CD4-positive, alpha-beta T cell (primary cell): Measurements from ENCODE around the gene NRL. TPM values are rescaled to one million over a fixed set of nuclear protein-coding genes. Genes with fewer than 3 reads are reported as not detected.

Source experiments
- ATAC-seq: fragments of 200-7000 bp; cut with Tn5 transposase; one replicate; pipeline ENCODE4 v1.10.0; 2022; ENCODE audit warnings: mild to moderate bottlenecking; ENCODE audit not compliant: poor library complexity
- CTCF ChIA-PET: fragments of 350-600 bp; sonication (Branson Sonifier 250); formaldehyde crosslinking; loops from one replicate; lab custom pipeline; 2021; ENCODE audit warnings: antibody characterized with exemption, inconsistent platforms; lab: Charles Lee
- POLR2A ChIA-PET: fragments of 350-600 bp; sonication (Branson Sonifier 250); formaldehyde crosslinking; loops from one replicate; lab custom pipeline; 2021; ENCODE audit warnings: antibody characterized with exemption, inconsistent platforms; lab: Charles Lee
- DNase-seq, 14 experiments: peaks; one replicate each; pipeline ENCODE4 v3.0.0-alpha.2; 2013 to 2020; ENCODE audit warnings: mixed read lengths in 2 of 14
- H3K27ac ChIP-seq, 2 donors: one replicate each; pipeline versions ENCODE4 v1.5.1 to v1.7.0; 2013; ENCODE audit warnings: low read length in 2 of 2, low read depth in 1 of 2, mild to moderate bottlenecking in 1 of 2
- H3K27me3 ChIP-seq, 2 experiments: 1 replicate in 1 of 2; 2 replicates in 1 of 2; pipeline versions ENCODE4 v1.6.1 to v1.7.0; 2013; ENCODE audit warnings: low read length in 2 of 2, control low read depth in 1 of 2, mild to moderate bottlenecking in 1 of 2, moderate library complexity in 1 of 2; ENCODE audit not compliant: insufficient read depth in 2 of 2, control insufficient read depth in 1 of 2
- H3K36me3 ChIP-seq: one replicate; pipeline ENCODE4 v1.6.1; 2013; ENCODE audit warnings: low read length, control low read depth; ENCODE audit not compliant: insufficient read depth
- H3K4me1 ChIP-seq: one replicate; pipeline ENCODE4 v1.6.1; 2013; ENCODE audit warnings: low read length, control low read depth; ENCODE audit not compliant: insufficient read depth
- H3K4me3 ChIP-seq: one replicate; pipeline ENCODE4 v1.5.1; 2013; ENCODE audit warnings: mild to moderate bottlenecking, low read length, moderate library complexity
- H3K9me3 ChIP-seq, 2 experiments: 1 replicate in 1 of 2; 2 replicates in 1 of 2; pipeline versions ENCODE4 v1.6.1 to v1.7.0; 2013; ENCODE audit warnings: low read length in 2 of 2, mild to moderate bottlenecking in 2 of 2, control low read depth in 1 of 2, moderate library complexity in 1 of 2; ENCODE audit not compliant: control insufficient read depth in 1 of 2, insufficient read depth in 1 of 2
- H3K27ac Mint-ChIP-seq: one replicate; pipeline ENCODE4 v1.8.0; 2020; ENCODE audit warnings: mixed read lengths
- H3K27me3 Mint-ChIP-seq: one replicate; pipeline ENCODE4 v1.8.0; 2021; ENCODE audit warnings: mixed read lengths
- H3K36me3 Mint-ChIP-seq: one replicate; pipeline ENCODE4 v1.8.0; 2021; ENCODE audit warnings: low read depth, mixed read lengths
- H3K4me1 Mint-ChIP-seq: one replicate; pipeline ENCODE4 v1.8.0; 2021; ENCODE audit warnings: low read depth, mixed read lengths
- H3K4me3 Mint-ChIP-seq: one replicate; pipeline ENCODE4 v1.8.0; 2020; ENCODE audit warnings: mild to moderate bottlenecking, mixed read lengths
- H3K9me3 Mint-ChIP-seq: one replicate; pipeline ENCODE4 v1.8.0; 2020; ENCODE audit warnings: mixed read lengths
- intact Hi-C, 2 experiments: fragments of 100-400 bp; cut with DNase I in 1 of 2; cut with micrococcal nuclease in 1 of 2; formaldehyde crosslinking; loops; one replicate each; pipeline versions ENCODE4 v1.15.1 to v1.9.0; 2023 to 2025; cut with DNase I, micrococcal nuclease
- total RNA-seq, 174 experiments: library from RNA in 2 of 174; stranded (reverse) in 2 of 174; gene quantifications; one replicate each; pipeline ENCODE4 v1.2.3 and lab custom pipeline; 2021 to 2026
- TF ChIP-seq, protein P1 (sequence below): fragments of 200-600 bp; IDR thresholded peaks from one replicate; pipeline ENCODE4 v1.8.0; 2022; ENCODE audit warnings: antibody characterized with exemption, mild to moderate bottlenecking

NRL gene
- total RNA-seq, 2 experiments from 2014 or later, result 1.6 to 1.9 TPM

DNA sequence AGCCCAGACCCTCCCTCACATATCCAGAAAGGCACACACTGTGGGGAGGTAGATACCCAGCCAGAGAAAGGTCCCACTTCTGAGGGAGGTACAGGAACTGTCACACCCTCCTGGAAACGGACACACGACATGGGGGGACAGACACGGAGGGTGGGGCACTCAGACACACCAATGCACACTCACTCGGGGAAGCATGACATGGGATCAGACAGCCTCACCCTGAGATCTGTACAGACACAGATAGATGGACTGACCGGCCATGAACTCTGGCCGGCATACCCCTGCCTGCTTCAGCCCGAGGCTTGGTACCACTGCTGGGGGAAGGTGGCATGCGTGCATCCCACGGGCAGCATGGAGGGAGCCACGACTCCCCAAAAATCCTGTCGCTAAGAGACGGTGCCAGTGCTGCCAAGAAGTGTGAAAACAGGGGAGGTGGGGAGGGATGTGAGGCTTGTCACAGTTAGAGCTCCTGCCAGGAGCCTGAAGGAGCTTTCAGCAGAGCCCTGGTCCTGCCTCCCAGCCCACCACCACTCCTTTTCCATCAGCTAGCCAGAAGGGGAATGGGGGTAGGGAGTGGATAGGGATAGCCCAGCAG lies 42.8 kb downstream of the NRL start:
- no peaks in the 10 kb centered on the region for H3K27me3 ChIP-seq
- no peak overlapping the region for H3K27ac ChIP-seq
- H3K27me3 Mint-ChIP-seq, result peaks cover 16% of the 10 kb centered on the region
- ATAC-seq (no peak), DNase-seq (no peak)
- no peaks in the 10 kb centered on the region for H3K4me1 Mint-ChIP-seq
- POLR2A ChIA-PET, result no interaction called here
- CTCF ChIA-PET, result no interaction called here
- no peaks in the 10 kb centered on the region for H3K36me3 Mint-ChIP-seq
- H3K4me3 ChIP-seq, result no peak overlapping the region
- intact Hi-C loops, result no loop called here
- H3K4me1 ChIP-seq, result no peaks in the 10 kb centered on the region
- H3K27ac Mint-ChIP-seq, result no peak overlapping the region
- no peaks in the 10 kb centered on the region for H3K9me3 ChIP-seq
- H3K9me3 Mint-ChIP-seq, result no peaks in the 10 kb centered on the region
- TF ChIP-seq, protein P1, sequence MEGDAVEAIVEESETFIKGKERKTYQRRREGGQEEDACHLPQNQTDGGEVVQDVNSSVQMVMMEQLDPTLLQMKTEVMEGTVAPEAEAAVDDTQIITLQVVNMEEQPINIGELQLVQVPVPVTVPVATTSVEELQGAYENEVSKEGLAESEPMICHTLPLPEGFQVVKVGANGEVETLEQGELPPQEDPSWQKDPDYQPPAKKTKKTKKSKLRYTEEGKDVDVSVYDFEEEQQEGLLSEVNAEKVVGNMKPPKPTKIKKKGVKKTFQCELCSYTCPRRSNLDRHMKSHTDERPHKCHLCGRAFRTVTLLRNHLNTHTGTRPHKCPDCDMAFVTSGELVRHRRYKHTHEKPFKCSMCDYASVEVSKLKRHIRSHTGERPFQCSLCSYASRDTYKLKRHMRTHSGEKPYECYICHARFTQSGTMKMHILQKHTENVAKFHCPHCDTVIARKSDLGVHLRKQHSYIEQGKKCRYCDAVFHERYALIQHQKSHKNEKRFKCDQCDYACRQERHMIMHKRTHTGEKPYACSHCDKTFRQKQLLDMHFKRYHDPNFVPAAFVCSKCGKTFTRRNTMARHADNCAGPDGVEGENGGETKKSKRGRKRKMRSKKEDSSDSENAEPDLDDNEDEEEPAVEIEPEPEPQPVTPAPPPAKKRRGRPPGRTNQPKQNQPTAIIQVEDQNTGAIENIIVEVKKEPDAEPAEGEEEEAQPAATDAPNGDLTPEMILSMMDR, result no peak
- no peak overlapping the region for H3K4me3 Mint-ChIP-seq
- H3K36me3 ChIP-seq, result no peaks in the 10 kb centered on the region

DNA sequence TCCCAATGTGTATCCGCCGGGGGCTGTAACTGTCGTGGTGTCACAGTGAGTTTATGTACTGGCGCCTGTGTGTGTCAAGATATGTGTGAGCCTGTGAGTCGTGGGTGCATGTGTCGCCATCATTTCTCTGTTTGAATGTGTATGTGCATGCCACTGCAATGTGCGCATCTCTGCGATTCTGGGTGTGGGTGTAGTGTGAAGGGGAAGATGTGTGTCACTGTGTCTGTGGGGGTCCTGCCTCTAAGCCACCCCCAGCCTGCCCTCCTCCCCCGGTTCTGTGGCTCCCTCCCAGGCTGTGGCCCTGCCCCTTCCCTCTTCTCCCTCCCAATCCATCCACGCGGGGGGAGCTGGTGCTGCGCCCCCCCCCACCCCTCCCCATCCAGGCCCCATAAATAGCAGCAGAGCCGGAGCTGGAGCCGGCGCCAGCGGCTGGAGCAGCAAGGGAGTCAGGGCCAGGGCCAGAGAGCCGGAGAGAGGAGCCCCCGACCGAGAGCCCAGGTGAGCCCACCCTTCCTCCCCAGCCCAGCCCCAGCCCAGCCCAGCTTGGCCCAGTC lies 43.5 kb downstream of the NRL start, which contains the start of gene CPNE6:
Gene CPNE6, plus strand, starts transcription at position 419 of the 554 bp plus-strand sequence. CDS start 1,375 bp downstream, outside the sequence.
- no peaks in the 10 kb centered on the region for H3K4me1 Mint-ChIP-seq

DNA sequence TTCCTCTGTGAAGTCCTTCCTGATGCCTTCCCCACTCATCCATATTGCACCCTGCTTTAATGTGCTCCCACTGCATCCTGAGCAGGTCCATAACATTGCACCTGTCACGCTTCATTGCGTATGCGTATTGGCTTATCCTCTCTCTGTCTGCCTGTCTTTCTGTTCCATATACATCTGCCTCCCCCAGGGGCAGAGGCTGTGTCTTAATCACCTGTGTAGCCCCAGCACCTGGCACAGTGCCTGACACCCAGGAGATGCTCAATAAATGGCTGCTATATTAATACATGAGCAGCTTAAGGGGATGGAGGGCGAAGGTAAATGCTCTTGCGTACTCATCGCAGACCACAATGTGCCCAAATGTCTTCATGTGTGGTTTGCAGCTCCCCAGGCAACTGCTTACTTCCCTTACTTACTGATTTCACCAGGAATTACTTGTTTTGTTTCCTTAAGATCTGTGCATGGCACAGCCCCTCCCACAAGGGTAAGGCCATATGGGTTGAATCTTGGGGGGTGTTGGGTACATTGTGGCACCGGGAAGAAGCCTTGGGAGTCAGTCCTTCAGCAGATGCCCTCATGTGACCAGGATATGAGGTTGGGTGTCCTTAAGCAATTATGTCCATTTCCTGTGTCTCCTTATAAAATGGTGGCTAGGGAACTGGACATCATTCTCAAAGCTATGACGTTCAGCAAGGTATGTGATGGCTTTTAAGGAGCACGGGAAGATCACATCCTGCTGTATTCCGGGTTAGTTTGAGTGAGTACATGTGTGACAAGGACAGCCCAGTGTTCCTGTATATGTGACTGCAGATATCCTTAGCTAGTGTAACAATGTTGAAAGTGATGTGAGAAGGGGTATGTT lies 44.2 kb downstream of the NRL start:
- CTCF ChIA-PET, result no interaction called here
- H3K4me3 Mint-ChIP-seq, result no peak overlapping the region
- POLR2A ChIA-PET, result interaction anchor here (1.5 kb wide), 1 partner anchor 10 kb away, joined by 4 read pairs; no protein-coding TSS in a partner anchor
- H3K27ac Mint-ChIP-seq, result no peak overlapping the region
- H3K9me3 Mint-ChIP-seq, result no peaks in the 10 kb centered on the region
- H3K27ac ChIP-seq, result no peak overlapping the region
- H3K36me3 Mint-ChIP-seq, result no peaks in the 10 kb centered on the region
- no peak for DNase-seq
- H3K4me1 ChIP-seq, result no peaks in the 10 kb centered on the region
- TF ChIP-seq, protein P1, result no peak
- no peak for ATAC-seq
- intact Hi-C loops, result no loop called here
- H3K9me3 ChIP-seq, result no peaks in the 10 kb centered on the region
- H3K27me3 ChIP-seq, result no peaks in the 10 kb centered on the region
- no peaks in the 10 kb centered on the region for H3K4me1 Mint-ChIP-seq
- H3K27me3 Mint-ChIP-seq, result peaks cover 16% of the 10 kb centered on the region
- H3K36me3 ChIP-seq, result no peaks in the 10 kb centered on the region
- H3K4me3 ChIP-seq, result no peak overlapping the region

More for the DNA sequence above, 43.5 kb downstream of the NRL start, which contains the start of gene CPNE6:
- TF ChIP-seq, protein P1, result no peak
- Histone ChIP-seq H3K4me1 (no peaks in the 10 kb centered on the region), H3K27ac (no peak within 1 kb of the TSS), H3K9me3 (no peaks in the 10 kb centered on the region), H3K36me3 (no peaks in the 10 kb centered on the region), H3K4me3 (no peak within 1 kb of the TSS), H3K27me3 (no peaks in the 10 kb centered on the region)
- intact Hi-C loops, result no loop called here
- no peaks in the 10 kb centered on the region for H3K9me3 Mint-ChIP-seq
- no peaks in the 10 kb centered on the region for H3K36me3 Mint-ChIP-seq
- ChIA-PET CTCF (no interaction called here), POLR2A (no interaction called here)
- DNase-seq (no peak), ATAC-seq (no peak)
- no peak within 1 kb of the TSS for H3K27ac Mint-ChIP-seq
- H3K27me3 Mint-ChIP-seq, result peaks cover 16% of the 10 kb centered on the region
- H3K4me3 Mint-ChIP-seq, result no peak within 1 kb of the TSS
